Astrocyte of the spinal cord (primary cell): ENCODE data around the gene SLX9.

Source experiments
- DNase-seq: peaks from one replicate; pipeline ENCODE4 v3.0.0; 2011; ENCODE audit warnings: low read depth, low spot score
- H3K4me3 ChIP-seq: 2 replicates; pipeline ENCODE4 v1.5.1; 2011; ENCODE audit warnings: low read depth, mild to moderate bottlenecking, low read length, moderate library complexity
- in situ Hi-C: cut with HindIII; loops from 2 replicates; pipeline ENCODE4 v1.10.0; 2017; ENCODE audit warnings: low sequenced_read_pairs
- TF ChIP-seq, protein P1 (sequence below): IDR thresholded peaks from 2 replicates; pipeline ENCODE4 v1.5.1; 2012; ENCODE audit warnings: low read depth, mild to moderate bottlenecking, low read length, inconsistent platforms

Gene SLX9

DNA sequence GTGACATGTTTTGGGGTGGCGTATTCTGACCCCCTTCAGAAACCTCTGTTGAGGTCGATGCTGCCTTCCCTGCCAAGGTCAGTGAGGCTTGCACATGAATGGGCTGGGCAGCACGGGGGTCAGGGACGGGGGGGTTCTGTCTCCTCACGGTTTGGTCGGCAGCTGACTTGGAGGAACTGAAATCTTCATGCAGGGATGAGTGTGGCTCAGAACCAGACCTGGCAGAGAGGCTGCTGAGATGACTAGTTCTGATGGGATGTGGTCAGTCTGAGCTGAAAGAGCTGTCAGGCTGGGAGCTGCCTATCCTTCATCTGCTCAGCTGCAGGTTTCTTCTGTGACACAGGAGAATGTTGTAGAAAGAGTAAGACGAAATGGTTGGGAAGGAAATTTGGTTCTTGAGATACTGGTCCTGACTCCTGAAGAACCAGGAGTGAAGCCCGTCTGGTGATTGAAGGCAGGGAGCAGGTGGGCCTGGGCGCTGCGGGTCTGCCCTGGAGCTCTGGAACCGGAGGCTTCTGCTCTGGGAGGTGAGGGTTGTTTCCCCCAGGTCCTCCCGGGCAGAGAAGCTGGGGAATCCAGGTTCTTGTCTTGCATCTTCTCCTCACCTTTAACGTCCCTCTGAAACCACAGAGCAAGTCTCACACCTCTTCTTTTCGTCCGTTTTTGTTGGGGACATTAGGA, 3.3 kb downstream of the SLX9 start:
- in situ Hi-C loops: no loop called here
- DNase-seq: no peak
- H3K4me3 ChIP-seq: no peak overlapping the region
- TF ChIP-seq, protein P1, sequence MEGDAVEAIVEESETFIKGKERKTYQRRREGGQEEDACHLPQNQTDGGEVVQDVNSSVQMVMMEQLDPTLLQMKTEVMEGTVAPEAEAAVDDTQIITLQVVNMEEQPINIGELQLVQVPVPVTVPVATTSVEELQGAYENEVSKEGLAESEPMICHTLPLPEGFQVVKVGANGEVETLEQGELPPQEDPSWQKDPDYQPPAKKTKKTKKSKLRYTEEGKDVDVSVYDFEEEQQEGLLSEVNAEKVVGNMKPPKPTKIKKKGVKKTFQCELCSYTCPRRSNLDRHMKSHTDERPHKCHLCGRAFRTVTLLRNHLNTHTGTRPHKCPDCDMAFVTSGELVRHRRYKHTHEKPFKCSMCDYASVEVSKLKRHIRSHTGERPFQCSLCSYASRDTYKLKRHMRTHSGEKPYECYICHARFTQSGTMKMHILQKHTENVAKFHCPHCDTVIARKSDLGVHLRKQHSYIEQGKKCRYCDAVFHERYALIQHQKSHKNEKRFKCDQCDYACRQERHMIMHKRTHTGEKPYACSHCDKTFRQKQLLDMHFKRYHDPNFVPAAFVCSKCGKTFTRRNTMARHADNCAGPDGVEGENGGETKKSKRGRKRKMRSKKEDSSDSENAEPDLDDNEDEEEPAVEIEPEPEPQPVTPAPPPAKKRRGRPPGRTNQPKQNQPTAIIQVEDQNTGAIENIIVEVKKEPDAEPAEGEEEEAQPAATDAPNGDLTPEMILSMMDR: no peak

DNA sequence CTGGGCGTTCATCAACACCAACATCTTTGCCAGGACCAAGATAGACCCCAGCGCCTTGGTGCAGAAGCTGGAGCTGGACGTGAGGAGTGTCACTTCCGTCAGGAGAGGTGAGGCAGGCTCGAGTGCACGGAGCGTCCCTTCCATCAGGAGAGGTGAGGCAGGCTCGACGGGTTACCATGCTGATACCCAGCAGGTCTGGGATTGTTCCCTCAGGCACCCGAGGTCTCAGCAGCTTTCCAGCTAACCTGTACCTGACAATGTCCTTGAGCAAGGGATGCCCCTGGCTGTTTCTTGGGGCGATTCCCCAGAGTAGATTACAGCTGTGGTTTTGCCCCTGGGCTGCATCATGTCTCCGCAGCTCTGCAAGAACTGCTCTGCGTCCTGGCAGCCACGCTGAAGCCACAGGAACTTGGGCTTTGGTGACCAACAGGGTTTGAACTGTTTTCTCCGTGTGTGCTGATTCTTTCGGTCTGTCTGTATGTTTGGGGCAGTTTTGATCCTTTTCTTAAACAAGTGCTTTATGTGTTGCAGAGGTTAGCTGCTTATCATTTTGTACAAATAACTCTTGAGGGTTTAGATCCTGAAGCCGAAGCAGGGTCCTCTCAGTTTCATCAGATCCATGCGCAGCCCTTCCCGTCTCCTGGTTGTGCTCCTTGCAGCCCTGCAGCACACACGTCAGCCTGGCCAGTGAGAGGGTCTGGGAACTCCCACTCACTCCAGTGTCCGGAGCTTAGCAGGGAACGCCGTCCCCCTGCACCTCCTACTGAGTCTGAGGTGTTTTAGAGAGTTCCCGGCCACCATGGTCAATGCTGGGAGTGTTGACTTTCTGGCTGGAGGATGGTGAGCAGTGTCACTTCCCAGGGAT, 4.1 kb downstream of the SLX9 start:
- in situ Hi-C loops: no loop called here
- TF ChIP-seq, protein P1: no peak
- no peak overlapping the region for H3K4me3 ChIP-seq
- no peak for DNase-seq

DNA sequence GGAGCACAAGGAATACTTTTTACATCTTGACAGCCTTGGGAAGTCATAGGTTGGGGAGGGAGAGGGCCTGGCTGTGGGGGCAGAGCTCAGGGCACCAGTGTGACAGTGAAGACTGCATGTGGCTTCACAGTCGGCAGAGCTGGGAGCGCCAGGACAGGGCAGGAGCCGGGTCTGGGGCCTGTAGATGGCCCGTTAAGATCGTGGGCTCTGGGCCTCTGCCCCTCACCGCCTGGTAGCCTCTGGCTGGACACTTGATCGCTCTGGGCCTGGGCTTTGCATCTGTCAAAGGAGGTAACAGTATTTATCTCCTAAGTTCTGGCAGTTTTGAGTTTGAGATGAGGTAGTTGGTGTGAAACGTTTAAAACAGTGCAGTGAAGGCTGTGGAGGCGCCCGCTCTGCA, 4.8 kb downstream of the SLX9 start:
- TF ChIP-seq, protein P1: no peak
- in situ Hi-C loops: no loop called here
- DNase-seq: no peak

DNA sequence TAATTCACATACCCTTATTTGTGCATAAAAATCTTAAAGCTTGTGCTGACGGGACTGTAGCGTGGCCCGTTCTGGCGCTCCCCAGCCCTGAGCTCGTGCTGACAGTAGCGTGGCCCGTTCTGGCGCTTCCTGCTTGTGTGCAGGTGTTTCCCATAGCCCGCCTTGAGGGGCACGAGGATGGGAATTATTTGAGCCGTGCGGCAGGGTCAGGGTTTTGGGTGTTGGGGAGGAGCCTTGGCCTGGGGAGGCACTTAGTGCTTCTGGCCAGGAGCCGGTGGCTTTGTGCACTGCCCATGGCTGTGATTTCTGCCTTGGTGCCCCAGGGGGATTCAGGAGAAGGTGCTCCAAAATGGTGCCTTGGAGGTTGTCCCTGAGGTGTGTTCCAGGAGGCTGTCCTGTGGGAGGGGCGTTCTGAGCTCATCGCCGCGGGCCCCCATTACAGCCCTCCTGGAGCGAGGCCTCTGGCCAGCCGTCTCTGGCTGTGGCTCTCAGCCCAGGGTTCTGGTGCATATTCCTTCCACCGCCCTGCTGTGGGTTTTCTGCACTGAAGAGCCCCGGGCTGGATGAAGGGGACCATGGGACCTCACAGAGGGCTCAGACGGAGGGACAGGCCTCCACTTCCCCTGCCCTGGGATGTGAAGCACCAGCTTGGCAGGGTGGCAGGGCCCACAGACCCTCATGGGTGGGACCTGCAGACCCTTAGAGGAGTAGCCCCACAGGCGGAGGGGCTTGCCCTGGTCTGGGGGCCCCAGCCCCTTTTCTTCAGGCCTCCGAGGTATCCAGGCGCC, 6.6 kb downstream of the SLX9 start:
- in situ Hi-C loops: no loop called here
- no peak overlapping the region for H3K4me3 ChIP-seq
- DNase-seq: no peak
- TF ChIP-seq, protein P1: no peak

More for the DNA sequence above, 4.8 kb downstream of the SLX9 start:
- no peak overlapping the region for H3K4me3 ChIP-seq

DNA sequence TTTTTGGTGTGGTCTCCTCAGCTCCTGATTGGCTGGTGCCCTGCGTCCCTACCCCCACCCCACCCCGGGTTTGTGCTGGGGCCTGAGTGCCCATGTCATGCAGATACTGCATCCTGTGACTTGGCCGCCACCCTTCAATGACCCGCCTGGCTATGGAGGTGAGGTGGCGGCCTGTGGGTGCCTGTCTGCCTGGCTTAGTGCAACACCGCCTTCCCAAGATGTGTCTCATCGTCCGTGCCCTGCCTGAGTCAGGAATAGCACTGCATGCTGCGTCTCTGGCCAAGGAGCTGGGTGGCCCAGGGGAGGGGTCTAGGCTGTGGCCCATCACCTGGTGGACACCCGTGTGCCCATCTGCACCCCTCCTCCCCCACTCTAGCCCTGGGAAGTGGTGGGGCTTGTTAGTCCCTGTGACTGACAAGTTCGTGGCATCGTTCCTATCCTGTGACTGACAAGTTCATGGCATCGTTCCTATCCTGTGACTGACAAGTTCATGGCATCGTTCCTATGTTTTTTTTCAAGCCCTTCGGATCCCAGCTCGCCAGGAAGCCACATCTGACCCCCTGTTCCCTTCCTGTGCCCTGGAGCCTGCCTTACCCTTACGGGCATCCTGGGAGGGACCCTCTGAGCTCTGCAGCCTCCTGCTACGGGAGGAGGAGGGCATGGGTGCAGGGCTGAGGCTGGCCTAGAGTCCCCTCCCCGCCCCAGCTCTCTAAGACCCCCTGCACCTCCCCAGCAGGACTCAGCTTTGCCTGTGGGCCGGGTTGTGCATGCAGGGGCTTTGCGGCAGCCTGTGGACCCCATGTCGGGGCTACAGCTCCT, 7.5 kb downstream of the SLX9 start:
- in situ Hi-C loops: no loop called here
- TF ChIP-seq, protein P1: no peak
- no peak for DNase-seq
- no peak overlapping the region for H3K4me3 ChIP-seq

DNA sequence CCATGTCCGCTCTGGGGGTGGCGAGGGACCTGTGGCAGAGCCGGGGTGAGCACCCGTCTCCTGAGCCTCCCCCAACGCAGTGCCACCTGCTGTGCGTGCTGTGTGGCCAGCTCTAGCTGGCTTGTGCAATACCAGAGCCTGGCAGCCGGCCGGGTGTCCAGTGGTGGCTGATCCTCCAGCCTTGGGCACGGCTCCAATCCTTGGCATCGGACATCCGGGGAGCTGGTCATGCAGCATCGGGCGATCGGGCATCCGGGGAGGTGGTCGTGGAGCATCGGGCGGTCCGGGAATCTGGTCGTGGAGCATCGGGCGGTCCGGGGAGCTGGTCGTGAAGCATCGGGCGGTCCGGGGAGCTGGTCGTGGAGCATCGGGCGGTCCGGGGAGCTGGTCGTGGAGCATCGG, 8.1 kb downstream of the SLX9 start:
- H3K4me3 ChIP-seq: no peak overlapping the region
- in situ Hi-C loops: no loop called here
- TF ChIP-seq, protein P1: no peak
- DNase-seq: no peak
